Measurements from ENCODE around the gene YIF1A. TPM values are rescaled to one million over a fixed set of nuclear protein-coding genes. Genes with fewer than 3 reads are reported as not detected.

Gene YIF1A
- total RNA-seq, 4 donors from 2014 or later, result 55.3 to 76.2 (median 74.1) TPM

DNA sequence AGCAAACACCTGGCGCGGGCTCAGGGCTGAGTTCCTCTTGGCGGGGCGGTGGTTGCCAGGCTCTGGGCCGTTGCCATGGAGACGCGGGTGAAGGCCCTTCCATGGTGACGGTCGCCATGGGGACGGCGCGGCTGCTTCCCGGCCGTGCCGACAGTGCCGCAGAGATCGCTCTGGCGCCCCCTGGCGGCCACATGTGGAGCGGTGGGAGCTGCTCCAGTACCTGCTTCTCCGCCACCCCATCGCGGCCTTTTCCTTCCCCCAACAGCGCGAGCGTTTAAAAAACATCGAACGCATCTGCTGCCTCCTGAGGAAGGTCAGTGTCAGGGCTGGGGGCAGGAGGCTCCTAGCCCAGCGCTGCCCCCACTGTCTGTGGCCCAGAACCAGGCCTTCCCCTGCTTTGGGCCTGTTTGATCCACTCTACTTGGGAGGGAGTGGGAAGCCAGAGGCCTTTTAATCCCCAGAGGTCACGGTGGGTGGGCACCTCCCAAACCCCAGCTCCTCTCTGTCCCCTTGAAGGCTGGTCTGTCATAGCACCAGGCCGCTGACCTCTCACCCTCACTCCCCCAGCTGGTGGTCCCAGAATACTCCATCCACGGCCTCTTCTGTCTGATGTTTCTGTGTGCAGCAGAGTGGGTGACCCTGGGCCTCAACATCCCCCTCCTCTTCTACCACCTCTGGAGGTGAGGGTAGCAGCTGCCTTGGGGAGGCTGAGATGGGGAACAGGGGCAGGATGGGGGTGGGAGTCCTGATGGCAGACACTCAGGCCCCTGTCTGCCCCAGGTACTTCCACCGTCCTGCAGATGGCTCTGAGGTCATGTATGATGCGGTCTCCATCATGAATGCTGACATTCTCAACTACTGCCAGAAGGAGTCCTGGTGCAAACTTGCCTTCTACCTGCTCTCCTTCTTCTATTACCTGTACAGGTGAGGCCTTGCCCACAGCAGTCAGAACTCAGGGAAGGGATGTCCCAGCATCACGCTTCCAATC, 6.2 kb downstream of the YIF1A start:
- intact Hi-C loops (cut with DNase I; ENCODE audit: low total_unique reads), result no loop called here
- TF ChIP-seq POLR2A (IDR thresholded peaks at IDR 0.05) (no peak), CTCF (IDR thresholded peaks at IDR 0.05) (peak in 1 of 3 donors; percentile 94)
- WGBS, 2 donors, result 17 to 21% methylated on average over 21 to 26 of the region's 35 CpGs
- DNase-seq (ENCODE audit: low spot score in 2 of 2), result peak; percentile 94 to 99
- H3K4me3 ChIP-seq (ENCODE audit: low read depth, poor library complexity, severe bottlenecking), result no peak overlapping the region

DNA sequence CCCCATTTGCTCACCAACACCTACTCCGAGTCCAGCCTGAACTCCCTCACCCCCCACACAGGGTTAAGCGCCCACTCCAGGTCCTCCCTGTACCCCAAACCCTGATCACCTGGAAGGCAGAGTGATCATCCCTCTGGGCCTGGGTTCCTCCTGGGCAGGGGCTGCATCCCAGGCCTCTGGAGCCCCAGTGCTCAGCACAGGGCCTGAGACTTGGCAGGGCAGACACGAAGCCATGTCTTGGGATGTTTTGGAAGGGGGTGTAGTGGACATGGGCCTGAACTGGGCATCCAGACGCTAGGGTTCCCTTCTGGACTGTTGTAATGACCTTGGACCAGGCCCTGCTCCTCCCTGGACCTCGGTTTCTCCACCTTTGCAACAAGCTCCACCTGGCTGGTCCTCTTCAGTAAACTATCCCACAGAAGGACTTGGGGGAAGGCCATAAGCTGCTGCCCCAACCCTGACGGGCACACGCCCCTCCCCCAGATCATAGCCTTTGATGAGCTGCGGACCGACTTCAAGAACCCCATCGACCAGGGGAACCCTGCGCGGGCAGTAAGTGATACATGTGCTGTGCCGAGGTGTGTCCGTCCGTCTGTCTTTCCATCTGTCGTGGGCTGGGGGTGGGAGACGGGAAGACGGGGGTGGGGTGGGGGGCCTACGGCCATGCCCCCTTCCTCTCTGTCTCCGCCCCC, 7.0 kb downstream of the YIF1A start:
- intact Hi-C loops (cut with DNase I; ENCODE audit: low total_unique reads), result no loop called here
- DNase-seq (ENCODE audit: low spot score in 2 of 2), result no peak
- TF ChIP-seq CTCF (IDR thresholded peaks at IDR 0.05) (no peak), POLR2A (IDR thresholded peaks at IDR 0.05) (no peak)
- H3K4me3 ChIP-seq (ENCODE audit: low read depth, poor library complexity, severe bottlenecking), result no peak overlapping the region
- 39 to 43% methylated on average over 14 to 18 of the region's 20 CpGs for WGBS, 2 donors

- intact Hi-C loops (cut with DNase I; ENCODE audit: low total_unique reads), result no loop called here
- TF ChIP-seq CTCF (IDR thresholded peaks at IDR 0.05) (no peak), POLR2A (IDR thresholded peaks at IDR 0.05) (no peak)
- WGBS, 2 donors, result 83 to 85% methylated on average over 6 of the region's 6 CpGs
- DNase-seq (ENCODE audit: low spot score in 2 of 2), result no peak
- H3K4me3 ChIP-seq (ENCODE audit: low read depth, poor library complexity, severe bottlenecking), result no peak overlapping the region
Measured at GRCh38 chr11:66281001-66281400, 7.9 kb downstream of the YIF1A start.

DNA sequence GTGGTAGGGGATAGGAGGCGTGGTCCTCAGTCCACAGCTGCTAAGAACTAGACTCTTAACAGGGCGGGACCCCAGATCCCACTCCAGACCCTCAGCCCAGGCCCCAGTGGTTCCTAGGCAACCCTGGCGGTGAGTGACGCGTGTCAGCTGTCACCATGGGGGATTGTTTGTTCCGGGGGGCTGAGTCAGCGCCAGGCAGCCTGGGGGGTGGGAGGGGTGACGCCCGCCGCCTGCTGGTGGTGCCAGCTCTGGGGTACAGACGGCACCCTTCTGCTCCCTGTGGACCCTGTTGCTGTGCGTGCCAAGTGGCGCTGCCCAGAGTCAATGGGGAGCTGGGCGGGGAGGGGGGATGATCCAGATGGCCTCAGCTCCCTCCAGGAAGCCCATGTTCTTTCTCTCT, 8.5 kb downstream of the YIF1A start:
- intact Hi-C loops (cut with DNase I; ENCODE audit: low total_unique reads), result no loop called here
- no peak for DNase-seq (ENCODE audit: low spot score in 2 of 2)
- H3K4me3 ChIP-seq (ENCODE audit: low read depth, poor library complexity, severe bottlenecking), result no peak overlapping the region
- TF ChIP-seq POLR2A (IDR thresholded peaks at IDR 0.05) (no peak), CTCF (IDR thresholded peaks at IDR 0.05) (no peak)
- WGBS, 2 donors, result 67 to 80% methylated on average over 4 to 14 of the region's 14 CpGs

- intact Hi-C loops (cut with DNase I; ENCODE audit: low total_unique reads), result no loop called here
- WGBS, 2 donors, result 73% methylated on average over 15 of the region's 15 CpGs
- DNase-seq (ENCODE audit: low spot score in 2 of 2), result no peak
- H3K4me3 ChIP-seq (ENCODE audit: low read depth, poor library complexity, severe bottlenecking), result no peak overlapping the region
- no peak for TF ChIP-seq POLR2A (IDR thresholded peaks at IDR 0.05)
- TF ChIP-seq CTCF (IDR thresholded peaks at IDR 0.05), result no peak
Measured at GRCh38 chr11:66279092-66279734, 9.7 kb downstream of the YIF1A start.

Measured in lower leg skin (tissue), 4 donors.